Heart left ventricle (tissue), 13 donors: Measurements from ENCODE around the gene CTNND2.

Experiments used
- POLR2A ChIP-seq, 2 donors: fragments of 450-650 bp; IDR thresholded peaks; one replicate each; pipeline ENCODE4 v1.6.1; 2017; ENCODE audit warnings: antibody characterized with exemption in 2 of 2, mild to moderate bottlenecking in 2 of 2, moderate library complexity in 2 of 2
- TF ChIP-seq, protein P1 (sequence below), 12 donors: fragments of 200-600 bp; sonication (generic) in 4 of 12; IDR thresholded peaks; one replicate each; pipeline versions ENCODE4 v1.5.0 to v1.8.0; 2018 to 2022; ENCODE audit warnings: antibody characterized with exemption in 12 of 12, mild to moderate bottlenecking in 5 of 12
- donor health status: ischemic (EF 13 %, LVEDD 7.1; RV severe dilation, severe dysfunction).
- donor health status: DM: no; HTN: yes; CAD: no.
- donor health status: DM: no; HTN: no; CAD: no.
- donor health status: ischemic (EF 25% LVEDD 6.9; RV normal size, moderate dysfunction).
- donor health status: ischemic (EF 25% LVEDD 5.7; RV mildly dilated, moderate dysfunction).
- donor health status: ischemic (EF 35%, LVEDD 5.7; RV mildly dilated, moderate dysfunction).
- donor health status: nonischemic (EF 11% LVEDD 7.7; RV severe dilation, severe dysfunction).
- donor health status: DM: yes; HTN: yes; CAD: no.
- donor health status: PGD.
- donor health status: ischemic (EF 29% LVEDD 5.4; RV normal size, mild dysfunction).
- donor health status: nonischemic (EF 23%, LVEDD 6.1; RV moderate dilation, normal function).

DNA sequence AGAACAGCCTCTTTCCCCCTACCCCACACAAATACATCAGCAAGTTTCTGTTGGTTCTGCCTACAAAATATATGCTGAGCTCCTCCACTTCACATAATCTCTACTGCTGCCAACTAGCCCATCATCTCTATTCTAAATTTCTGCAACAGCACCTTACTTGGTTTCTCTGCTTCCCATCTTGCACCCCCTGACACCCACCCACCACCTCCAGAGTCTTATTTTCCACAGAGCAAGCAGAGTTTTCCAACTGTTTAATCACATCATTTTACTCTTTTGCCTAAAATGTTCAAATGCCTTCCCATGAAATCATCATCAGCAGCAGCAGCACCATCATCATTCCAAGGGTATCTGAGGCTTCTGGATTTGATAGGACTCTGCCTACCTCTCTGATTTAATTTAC lies 295.7 kb downstream of the CTNND2 start:
- TF ChIP-seq, protein P1, sequence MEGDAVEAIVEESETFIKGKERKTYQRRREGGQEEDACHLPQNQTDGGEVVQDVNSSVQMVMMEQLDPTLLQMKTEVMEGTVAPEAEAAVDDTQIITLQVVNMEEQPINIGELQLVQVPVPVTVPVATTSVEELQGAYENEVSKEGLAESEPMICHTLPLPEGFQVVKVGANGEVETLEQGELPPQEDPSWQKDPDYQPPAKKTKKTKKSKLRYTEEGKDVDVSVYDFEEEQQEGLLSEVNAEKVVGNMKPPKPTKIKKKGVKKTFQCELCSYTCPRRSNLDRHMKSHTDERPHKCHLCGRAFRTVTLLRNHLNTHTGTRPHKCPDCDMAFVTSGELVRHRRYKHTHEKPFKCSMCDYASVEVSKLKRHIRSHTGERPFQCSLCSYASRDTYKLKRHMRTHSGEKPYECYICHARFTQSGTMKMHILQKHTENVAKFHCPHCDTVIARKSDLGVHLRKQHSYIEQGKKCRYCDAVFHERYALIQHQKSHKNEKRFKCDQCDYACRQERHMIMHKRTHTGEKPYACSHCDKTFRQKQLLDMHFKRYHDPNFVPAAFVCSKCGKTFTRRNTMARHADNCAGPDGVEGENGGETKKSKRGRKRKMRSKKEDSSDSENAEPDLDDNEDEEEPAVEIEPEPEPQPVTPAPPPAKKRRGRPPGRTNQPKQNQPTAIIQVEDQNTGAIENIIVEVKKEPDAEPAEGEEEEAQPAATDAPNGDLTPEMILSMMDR (IDR thresholded peaks at IDR 0.05) = no peak
- no peak for TF ChIP-seq POLR2A (IDR thresholded peaks at IDR 0.05)
